Iris pigment epithelial cell (primary cell): Measurements from ENCODE around the gene PLET1.

Experiments
- DNase-seq: peaks from one replicate; pipeline ENCODE4 v3.0.0-alpha.2; 2011; ENCODE audit warnings: low read depth

The PLET1 gene

GRCh38 chr11:112281726-112282125 is 21.1 kb upstream of the PLET1 start:
- no peak for DNase-seq

DNA sequence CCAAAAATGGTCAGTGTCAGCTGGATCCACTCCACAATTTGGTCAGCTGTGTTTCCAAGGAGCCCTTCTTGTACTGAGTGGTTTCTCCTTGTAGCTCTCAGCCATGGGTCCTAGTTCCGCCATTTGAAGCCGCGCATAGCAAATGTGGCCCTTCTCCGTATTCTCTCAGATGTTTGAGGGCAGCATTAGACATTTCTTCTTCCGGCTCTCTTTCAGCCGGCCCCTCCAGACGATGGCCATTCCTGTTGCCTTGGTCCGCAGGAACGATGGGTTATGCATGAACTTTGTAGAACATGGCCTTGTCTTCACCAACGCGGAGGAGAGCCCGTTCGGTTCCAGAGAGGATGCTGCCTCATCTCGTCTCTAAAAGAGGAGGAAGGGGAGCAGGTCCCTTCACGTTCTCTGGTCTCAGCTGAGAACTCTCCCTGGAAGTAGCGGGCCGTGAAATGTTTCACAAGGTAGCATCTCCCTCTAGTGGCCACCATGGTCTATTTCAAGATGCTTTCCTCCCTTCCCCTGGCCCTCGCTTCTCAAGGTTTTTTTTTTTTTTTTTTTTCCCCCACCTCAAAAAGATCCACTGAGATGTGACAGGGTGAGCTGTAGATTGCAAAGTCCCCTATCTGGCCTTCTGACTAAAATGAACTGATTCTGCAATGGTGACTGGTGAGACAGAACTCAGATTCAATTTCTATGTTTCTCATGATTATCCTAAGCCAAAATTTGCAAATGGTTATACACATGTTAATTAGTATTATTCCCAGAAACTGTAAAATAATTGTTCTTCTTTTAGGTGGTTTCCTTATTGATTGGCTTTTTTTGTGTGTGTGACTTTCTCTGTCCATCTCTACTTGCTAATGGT is 19.8 kb upstream of the PLET1 start:
- DNase-seq = peak; percentile 84

DNA sequence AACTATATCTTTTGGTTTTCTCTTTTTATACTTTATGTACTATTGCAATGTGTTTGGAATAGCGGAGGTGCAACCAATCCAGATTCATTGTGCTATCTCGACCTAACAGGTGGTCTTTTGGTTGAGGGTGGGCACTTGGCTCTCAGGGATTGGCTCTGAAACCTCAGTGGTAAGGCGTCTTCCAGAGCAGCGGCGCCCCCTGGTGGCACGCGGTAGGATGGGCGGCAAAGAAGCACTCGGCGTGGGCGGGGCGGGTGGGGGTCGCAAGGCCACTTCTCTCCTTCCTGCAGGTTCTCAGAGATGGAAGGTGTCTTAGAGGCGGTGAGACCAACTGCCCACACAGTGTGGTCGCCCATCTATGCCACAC is 19.2 kb upstream of the PLET1 start:
- DNase-seq = peak; percentile 48

DNA sequence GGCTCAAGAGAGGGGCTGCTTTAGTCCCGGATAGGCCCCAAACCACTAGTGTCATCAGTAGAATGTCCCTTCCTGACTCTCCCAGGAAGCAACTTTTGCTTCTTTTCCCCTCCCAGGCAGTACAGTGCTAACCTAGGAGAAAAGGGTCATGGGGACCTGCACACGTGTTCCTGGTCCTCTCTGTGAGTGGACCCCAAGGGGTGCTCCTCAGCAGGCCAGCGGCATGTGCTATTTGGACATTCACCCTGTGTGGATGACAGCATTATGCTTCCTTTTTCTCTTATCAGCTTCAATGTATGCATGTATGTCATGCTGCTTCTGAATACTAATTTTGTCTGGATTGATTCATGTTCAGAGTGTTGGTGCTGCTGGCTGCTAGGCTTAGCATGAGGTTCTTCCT is 18.1 kb upstream of the PLET1 start:
- DNase-seq = no peak

DNA sequence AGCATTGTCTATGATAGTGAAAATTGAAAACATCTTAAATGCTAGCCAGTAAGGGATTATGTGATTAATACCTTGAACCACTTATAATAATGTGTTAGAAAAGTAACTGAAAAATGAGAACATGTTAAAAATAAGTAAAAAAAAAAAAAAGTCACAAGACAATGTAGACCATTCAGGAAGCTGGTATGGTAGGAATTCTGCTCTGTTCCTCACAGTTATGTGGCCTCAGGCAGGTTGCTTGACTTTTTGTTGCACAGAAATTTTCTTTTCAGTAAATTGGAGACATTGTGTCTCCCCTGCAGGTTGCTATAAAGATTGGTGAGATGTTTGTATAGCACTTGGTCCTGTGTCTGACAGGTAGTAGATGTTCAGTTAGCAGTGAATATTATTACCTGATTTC is 17.3 kb upstream of the PLET1 start:
- DNase-seq = peak; percentile 46

DNA sequence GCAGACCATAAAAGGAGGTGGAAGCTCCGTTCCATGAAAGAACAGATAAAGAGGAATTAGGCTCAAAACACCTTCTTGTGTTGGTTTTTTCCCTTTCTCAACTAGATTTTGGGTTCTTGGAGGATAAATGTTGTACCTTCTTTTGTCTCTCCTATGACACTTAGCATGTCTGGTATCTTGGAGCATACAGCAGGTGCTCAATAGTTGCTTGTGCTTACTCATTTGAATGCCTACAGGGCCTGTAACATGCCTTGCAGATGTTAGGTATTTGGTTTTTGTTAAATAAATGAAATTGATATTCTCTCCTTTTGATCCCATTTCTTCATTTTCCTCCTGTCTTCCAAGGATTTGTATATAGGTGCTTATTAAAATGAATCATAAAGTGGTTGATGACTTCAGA is 16.4 kb upstream of the PLET1 start:
- no peak for DNase-seq

- no peak for DNase-seq
Observed at GRCh38 chr11:112274007-112274783, 13.5 kb upstream of the PLET1 start.

GRCh38 chr11:112273066-112273465 is 12.4 kb upstream of the PLET1 start:
- DNase-seq = no peak

DNA sequence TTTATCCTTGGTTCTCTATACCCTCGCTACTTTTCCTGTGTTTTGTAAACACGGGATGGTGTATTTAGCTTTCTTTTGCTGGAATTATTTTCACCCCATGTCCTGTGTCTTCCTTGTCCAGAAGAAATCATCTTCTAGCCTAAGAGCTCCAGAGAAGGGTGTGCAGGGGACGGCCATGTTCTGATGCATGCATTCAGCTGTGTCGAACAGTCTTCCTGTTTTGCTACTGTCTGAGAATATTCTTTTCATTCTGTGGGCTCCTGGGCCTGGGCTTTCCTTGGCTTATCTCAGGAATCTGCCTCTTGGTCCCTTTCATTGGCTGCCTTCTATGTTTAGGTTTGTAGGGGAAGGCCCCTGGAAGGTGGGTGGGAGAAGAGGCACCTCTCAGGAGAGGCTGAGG is 10.6 kb upstream of the PLET1 start:
- DNase-seq = no peak

- no peak for DNase-seq
Observed at GRCh38 chr11:112270551-112271180, 10.0 kb upstream of the PLET1 start.

GRCh38 chr11:112269139-112269538 is 8.5 kb upstream of the PLET1 start:
- DNase-seq = no peak

- DNase-seq = no peak
Observed at GRCh38 chr11:112268406-112268805, 7.7 kb upstream of the PLET1 start.

DNA sequence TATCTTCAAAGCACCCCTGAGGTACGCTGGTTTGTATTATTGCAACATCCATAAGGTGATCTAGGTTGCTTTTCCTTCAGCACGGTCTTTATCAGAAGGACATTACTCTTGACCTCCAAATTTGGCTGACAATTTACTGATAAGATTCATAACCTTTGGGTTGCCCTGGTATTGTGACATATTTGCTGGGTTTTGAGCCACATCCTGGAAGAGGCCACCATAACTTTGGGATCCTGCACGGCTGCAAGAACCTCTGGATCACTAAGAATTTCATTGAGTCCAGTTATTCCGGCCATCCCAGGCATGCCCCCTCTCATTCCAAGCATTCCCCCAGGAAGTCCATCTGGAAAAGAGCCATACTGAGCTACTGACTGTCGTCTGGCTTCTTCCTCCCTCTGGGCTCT is 6.5 kb upstream of the PLET1 start:
- DNase-seq = no peak

- DNase-seq = no peak
Observed at GRCh38 chr11:112266410-112266778, 5.7 kb upstream of the PLET1 start.

DNA sequence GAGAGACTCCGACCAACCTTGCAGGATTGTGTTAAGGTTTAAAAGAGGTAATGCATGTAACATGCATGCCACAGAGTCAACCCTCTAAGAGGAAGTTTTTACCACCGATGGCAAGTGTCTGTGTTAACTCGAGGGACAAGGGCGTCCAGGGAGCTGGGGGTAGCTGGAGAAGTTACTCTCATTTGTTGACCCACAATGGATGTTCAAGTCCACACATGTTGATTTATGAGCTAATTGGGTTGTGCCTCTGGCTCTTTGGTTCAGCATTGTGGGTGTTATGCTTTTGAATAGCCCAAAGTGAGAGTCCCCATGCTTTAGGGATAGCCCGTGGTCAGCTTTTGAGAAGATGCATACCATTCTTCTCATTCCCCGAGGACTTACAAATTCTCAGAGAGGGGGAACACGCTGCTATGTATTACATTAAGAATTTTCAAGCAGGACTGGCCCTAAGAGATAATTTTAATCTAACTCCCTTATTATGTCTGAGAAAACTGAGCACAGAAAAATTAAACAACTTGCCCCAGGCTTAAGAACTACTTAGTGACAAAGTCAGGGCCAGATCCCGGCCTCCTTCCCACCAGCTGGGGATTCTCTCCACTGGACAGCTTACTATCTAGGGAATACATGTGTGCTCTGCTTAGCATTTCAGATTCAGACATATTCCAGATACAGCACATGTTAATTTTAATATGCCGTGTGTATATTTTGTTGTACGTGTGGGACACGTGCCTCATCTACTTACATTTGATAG is 5.2 kb upstream of the PLET1 start:
- DNase-seq = no peak

DNA sequence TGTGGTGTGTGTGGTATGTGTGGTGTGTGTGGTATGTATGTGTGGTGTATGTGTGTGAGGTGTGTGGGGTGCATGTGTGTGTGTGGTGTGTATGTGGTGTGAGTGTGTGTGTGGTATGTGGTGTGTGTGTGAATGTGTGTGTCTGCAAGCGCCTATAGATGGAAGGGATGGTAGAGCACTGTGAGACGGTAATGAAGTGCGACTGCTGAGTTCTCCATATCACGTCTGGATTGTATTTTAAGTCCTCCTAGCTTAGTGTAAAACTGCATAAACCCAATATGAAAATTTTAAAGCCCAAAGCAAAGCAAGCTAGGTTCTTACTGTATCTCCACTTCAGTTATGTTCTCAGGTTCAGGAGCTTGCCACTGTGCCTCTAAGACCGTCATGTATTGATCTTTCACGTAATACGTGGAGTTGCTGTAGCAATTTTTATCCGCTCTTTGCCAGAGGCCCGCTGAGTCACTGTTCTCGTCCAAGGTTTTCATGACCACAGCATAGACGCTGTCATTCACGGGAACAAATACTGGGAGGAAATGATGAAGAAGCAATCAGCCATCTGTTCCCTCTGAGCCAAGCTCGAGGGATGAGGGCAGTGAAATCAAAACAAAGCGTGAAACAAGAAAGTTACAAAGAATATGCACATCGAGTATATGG is 5.5 kb downstream of the PLET1 start:
- DNase-seq = peak; percentile 92

DNA sequence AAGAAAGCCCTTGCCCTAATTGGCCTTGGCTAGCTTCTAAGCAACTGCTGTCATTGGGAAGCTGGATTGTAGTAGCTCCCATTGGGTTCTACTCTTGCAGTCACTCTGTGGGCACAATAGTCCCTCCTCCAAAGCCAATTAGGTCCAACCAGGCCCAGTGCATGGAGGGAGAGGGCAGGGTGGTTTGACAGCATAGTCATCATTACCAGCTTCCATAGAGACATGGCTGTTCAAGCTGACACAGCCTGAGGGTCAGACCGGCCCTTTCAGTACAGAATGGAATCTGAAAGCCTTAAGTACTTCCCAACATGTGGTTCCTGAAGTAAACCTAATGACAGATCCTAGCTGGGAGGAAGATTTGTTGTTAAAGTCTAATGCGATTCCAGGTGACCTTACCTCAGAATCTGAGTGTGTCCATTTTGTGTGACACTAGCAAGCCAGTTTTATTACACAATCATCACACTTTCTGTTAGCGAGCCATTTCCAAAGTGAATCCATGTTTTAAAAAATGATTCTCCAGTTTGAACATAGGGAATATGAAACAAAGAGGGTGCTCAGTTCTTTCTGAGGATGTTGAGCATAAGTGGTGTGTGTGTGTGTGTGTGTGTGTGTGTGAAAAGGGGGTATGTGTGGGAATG is 6.9 kb downstream of the PLET1 start:
- no peak for DNase-seq

DNA sequence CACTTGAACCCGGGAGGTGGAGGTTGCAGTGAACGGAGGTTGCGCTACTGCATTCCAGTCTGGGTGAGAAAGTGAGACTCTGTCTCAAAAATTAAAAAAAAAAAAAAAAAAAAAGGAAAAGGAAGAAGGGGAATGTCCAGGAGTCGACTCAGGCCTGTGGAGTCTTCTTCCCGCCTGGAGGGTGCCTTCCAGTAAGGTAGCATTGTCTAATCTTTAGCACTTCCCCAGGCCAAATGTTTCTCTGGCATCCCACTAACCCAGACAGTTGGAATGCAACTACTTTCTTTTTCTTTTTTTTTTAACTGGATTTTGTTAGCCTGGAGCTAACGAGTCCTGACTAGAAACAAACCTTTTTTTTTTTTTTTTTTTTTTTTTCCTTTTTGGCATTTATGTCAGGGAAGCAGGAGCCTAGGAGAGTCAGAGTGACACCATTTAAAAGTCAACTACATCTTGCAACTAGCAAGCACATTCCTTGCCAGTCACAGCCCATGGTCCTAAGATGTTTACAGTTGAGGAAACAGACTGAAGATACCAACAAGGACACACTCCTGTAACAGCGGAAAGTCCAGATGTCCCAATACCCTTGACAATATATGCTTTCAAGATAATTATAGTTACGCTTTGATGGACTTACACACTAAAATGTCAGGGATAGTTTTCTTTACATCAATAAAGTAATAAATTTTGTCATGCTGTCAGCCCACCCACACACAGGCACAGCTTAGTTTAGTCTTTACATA is 10.6 kb downstream of the PLET1 start:
- DNase-seq = no peak

- DNase-seq = peak; percentile 76
Observed at GRCh38 chr11:112248201-112248600, 12.5 kb downstream of the PLET1 start.

- peak; percentile 68 for DNase-seq
Observed at GRCh38 chr11:112247201-112247600, 13.5 kb downstream of the PLET1 start.

DNA sequence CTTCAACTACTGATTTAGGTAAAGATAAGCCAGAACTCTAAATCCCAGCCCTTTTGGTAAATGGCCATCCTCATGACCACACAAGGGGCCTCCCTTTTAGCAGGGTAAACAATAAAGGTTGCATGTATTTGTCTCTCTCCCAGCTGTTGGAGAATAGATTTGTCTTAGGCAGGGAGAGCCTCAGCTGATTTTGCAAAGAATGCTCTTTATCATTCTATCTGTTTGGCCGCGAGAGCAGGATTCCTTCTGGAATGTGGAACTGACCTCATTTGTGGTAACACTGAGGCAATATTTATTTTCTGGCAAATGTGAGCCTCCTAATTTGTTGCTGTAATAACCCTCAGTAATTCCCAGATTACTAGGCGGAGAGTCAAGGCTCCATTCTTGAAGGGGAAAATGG is 19.2 kb downstream of the PLET1 start:
- DNase-seq = peak; percentile 92
